Omental fat pad (tissue), 4 donors: ENCODE results near the gene RORC. TPM values are rescaled to one million over a fixed set of nuclear protein-coding genes. Genes with fewer than 3 reads are reported as not detected.
"Not testable (repeated sequence)": the region's sequence is repeated elsewhere in the genome, so short reads cannot be mapped to it uniquely, and the experiment has no call there.

ENCODE experiments used
- ATAC-seq: fragments of 150-250 bp; one replicate; pipeline ENCODE4 v1.9.1; 2016; ENCODE audit warnings: mild to moderate bottlenecking, moderate library complexity; ENCODE audit not compliant: low FRiP score
- DNase-seq: peaks from one replicate; pipeline ENCODE4 v3.0.0-alpha.2; 2019; ENCODE audit warnings: low spot score
- CTCF ChIP-seq, 3 donors: fragments of 450-650 bp; IDR thresholded peaks; one replicate each; pipeline ENCODE4 v1.5.1; 2016 to 2017; ENCODE audit warnings: antibody characterized with exemption in 3 of 3, mild to moderate bottlenecking in 3 of 3, moderate library complexity in 2 of 3
- total RNA-seq, 4 donors: library from RNA; depleted of rRNA; stranded (reverse); fragments of >200 nt; gene quantifications; one replicate each; pipeline ENCODE4 v1.1.0, GENCODE V29; 2016

The RORC gene
- total RNA-seq: 10 to 100 TPM in 1 of 4 donors, 1 to 10 TPM in 2, not detected in 1; 2.0 to 16.0 (median 5.8) TPM

DNA sequence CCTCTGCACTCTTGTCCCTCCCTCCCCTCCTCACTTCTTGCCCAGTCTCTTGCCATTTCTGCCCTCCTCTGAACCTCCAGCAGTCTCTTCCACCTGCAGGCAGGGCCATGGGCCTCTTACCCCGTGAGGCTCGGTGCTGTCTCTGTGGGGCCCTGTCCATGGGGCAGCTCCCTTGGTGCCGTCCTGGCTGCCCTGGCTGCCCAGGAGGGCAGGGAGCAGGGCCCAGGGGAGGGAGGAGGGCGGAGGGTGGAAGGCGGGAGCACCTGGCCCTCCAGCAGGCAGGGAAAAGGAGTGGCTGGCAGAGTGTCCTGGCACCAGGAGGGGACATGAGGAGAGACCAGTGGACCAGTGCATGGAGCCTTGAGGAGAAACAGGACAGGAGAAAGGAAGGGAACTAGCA lies at the start of gene RORC:
RORC (minus strand) TSS at position 198 of the 400 bp plus-strand sequence; CDS start at position 160, 38 bp downstream.
- peak; percentile 6 for ATAC-seq
- no peak for DNase-seq
- TF ChIP-seq CTCF (IDR thresholded peaks at IDR 0.05): no peak

DNA sequence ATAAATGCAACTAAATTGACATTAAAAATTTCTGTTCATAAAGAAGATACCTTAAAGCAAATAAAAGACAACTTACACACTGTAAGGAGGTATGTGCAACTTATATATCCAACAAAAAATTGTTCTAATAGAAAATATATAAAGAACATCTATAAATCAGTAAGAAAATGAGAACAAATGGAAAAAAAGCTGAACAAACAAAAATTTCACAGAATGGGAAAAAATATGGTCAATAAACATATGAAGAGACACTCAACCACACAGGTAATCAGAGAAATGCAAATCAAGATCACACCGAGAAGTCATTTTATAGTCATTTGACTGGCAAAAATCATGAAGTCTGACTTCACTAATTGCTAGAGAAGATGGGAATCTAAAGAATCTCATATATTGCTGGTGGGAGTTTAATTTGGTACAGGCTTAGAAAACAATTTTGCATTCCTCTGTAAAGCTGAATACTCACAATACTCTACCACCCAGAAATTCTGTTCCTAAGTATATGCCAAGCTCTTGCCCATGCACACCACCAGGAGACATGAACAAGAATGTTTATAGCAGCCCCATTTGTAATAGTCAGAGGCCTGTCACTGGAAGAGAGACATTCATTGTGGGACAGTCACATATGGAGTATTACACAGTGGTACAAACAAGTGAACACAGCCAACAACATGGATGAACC lies 44.0 kb upstream of the RORC start:
- TF ChIP-seq CTCF (IDR thresholded peaks at IDR 0.05): no peak
- no peak for ATAC-seq
- no peak for DNase-seq

DNA sequence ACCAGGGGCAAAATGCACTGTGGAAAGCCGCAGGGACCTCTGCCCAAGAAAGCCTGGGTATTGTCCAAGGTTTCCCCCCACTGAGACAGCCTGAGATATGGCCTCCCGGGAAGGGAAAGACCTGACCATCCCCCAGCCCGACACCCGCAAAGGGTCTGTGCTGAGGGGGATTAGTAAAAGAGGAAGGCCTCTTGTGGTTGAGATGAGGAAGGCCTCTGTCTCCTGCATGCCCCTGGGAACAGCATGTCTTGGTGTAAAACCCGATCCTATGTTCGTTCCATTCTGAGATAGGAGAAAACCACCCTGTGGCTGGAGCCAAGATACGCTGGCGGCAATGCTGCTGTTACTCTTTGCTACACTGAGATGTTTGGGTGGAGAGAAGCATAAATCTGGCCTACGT lies 41.2 kb upstream of the RORC start:
- DNase-seq, ATAC-seq: not testable (repeated sequence)

- no peak for TF ChIP-seq CTCF (IDR thresholded peaks at IDR 0.05)
- ATAC-seq (no peak), DNase-seq (no peak)
These were observed 39.9 kb upstream of the RORC start for GRCh38 chr1:151871284-151872030.

- DNase-seq: no peak
- TF ChIP-seq CTCF (IDR thresholded peaks at IDR 0.05): no peak
- ATAC-seq: no peak
These were observed 36.9 kb upstream of the RORC start for GRCh38 chr1:151868486-151868885.

DNA sequence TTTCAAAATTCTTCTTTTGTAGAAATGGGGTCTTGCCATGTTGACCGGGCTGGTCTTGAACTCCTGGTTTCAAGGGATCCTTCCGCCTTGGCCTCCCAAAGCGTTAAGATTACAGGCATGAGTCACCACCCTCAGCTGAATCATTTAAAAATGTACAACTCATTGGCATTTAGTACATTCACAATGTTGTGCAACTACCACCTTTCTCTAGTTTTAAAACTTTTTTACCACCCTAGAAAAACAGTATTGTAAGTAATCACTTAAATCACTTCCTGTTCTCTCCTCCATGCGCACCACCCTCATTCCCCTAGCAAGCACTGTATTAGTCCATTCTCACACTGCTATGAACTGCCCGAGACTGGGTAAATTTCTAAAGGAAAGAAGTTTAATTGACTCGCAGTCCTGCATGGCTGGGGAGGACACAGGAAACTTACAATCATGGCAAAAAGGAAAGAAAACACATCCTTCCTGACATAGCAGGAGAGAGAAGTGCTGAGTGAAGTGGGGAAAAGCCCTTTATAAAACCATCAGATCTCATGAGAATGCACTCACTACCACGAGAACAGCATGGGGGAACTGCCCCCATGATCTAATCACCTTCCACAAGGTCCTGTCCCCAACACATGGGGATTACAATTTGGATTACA lies 36.3 kb upstream of the RORC start:
- DNase-seq: no peak
- ATAC-seq: peak; percentile 44
- TF ChIP-seq CTCF (IDR thresholded peaks at IDR 0.05): no peak

- ATAC-seq (no peak), DNase-seq (no peak)
- no peak for TF ChIP-seq CTCF (IDR thresholded peaks at IDR 0.05)
These were observed 35.7 kb upstream of the RORC start for GRCh38 chr1:151867321-151867720.
